Naive thymus-derived CD4-positive, alpha-beta T cell (primary cell): ENCODE results near the gene DHRS3. TPM values are rescaled to one million over a fixed set of nuclear protein-coding genes. Genes with fewer than 3 reads are reported as not detected.
"Not testable (repeated sequence)": the region's sequence is repeated elsewhere in the genome, so short reads cannot be mapped to it uniquely, and the experiment has no call there.

ENCODE experiments used
- ATAC-seq: fragments of 150-1000 bp; cut with Tn5 transposase; 2 replicates; pipeline ENCODE4 v1.10.0; 2021; ENCODE audit warnings: mild to moderate bottlenecking, moderate library complexity
- CTCF ChIA-PET: fragments of 350-600 bp; sonication (Branson Sonifier 250); formaldehyde crosslinking; loops from one replicate; lab custom pipeline; 2021; ENCODE audit warnings: antibody characterized with exemption; lab: Charles Lee
- POLR2A ChIA-PET: fragments of 350-600 bp; sonication (Branson Sonifier 250); formaldehyde crosslinking; loops from one replicate; lab custom pipeline; 2021; ENCODE audit warnings: antibody characterized with exemption, inconsistent platforms; lab: Charles Lee
- DNase-seq, 9 donors: peaks; one replicate each; pipeline versions ENCODE4 v3.0.0 to v3.0.0-alpha.2; 2020 to 2022; ENCODE audit warnings: mixed read lengths in 1 of 9
- H3K27ac ChIP-seq: one replicate; pipeline ENCODE4 v1.7.0; 2013; ENCODE audit warnings: mild to moderate bottlenecking, low read depth, low read length, moderate library complexity
- H3K27me3 ChIP-seq, 2 donors: one replicate each; pipeline ENCODE4 v1.7.0; 2013; ENCODE audit warnings: low read length in 2 of 2, mild to moderate bottlenecking in 2 of 2, moderate library complexity in 2 of 2; ENCODE audit not compliant: control insufficient read depth in 2 of 2, insufficient read depth in 2 of 2
- H3K36me3 ChIP-seq, 3 experiments: 1 replicate in 2 of 3; 2 replicates in 1 of 3; pipeline ENCODE4 v1.7.0; 2013; ENCODE audit warnings: low read length in 3 of 3, mild to moderate bottlenecking in 3 of 3, moderate library complexity in 1 of 3; ENCODE audit not compliant: insufficient read depth in 3 of 3, control insufficient read depth in 2 of 3
- H3K4me1 ChIP-seq, 2 donors: one replicate each; pipeline ENCODE4 v1.7.0; 2013; ENCODE audit warnings: low read length in 2 of 2, mild to moderate bottlenecking in 2 of 2, moderate library complexity in 1 of 2; ENCODE audit not compliant: control insufficient read depth in 2 of 2, insufficient read depth in 2 of 2
- H3K4me3 ChIP-seq: 2 replicates; pipeline ENCODE4 v1.7.0; 2013; ENCODE audit warnings: mild to moderate bottlenecking, low read length
- H3K9me3 ChIP-seq, 3 experiments: 1 replicate in 2 of 3; 2 replicates in 1 of 3; pipeline ENCODE4 v1.7.0; 2013; ENCODE audit warnings: low read length in 3 of 3; ENCODE audit not compliant: control insufficient read depth in 2 of 3
- H3K27ac Mint-ChIP-seq, 9 donors: one replicate each; pipeline ENCODE4 v1.8.0; 2020 to 2022; ENCODE audit warnings: mixed read lengths in 9 of 9, mild to moderate bottlenecking in 8 of 9, moderate library complexity in 5 of 9, inconsistent platforms in 2 of 9
- H3K27me3 Mint-ChIP-seq, 5 donors: one replicate each; pipeline ENCODE4 v1.8.0; 2021 to 2022; ENCODE audit warnings: mixed read lengths in 5 of 5, mild to moderate bottlenecking in 1 of 5
- H3K36me3 Mint-ChIP-seq, 5 donors: one replicate each; pipeline ENCODE4 v1.8.0; 2020 to 2022; ENCODE audit warnings: mixed read lengths in 5 of 5, mild to moderate bottlenecking in 3 of 5, inconsistent platforms in 1 of 5
- H3K4me1 Mint-ChIP-seq, 7 donors: one replicate each; pipeline ENCODE4 v1.8.0; 2020 to 2022; ENCODE audit warnings: mixed read lengths in 7 of 7, mild to moderate bottlenecking in 3 of 7, inconsistent platforms in 1 of 7
- H3K4me3 Mint-ChIP-seq, 10 donors: one replicate each; pipeline ENCODE4 v1.8.0; 2020 to 2022; ENCODE audit warnings: mild to moderate bottlenecking in 10 of 10, mixed read lengths in 10 of 10, moderate library complexity in 6 of 10, inconsistent platforms in 2 of 10
- H3K9me3 Mint-ChIP-seq, 11 donors: one replicate each; pipeline ENCODE4 v1.8.0; 2020 to 2022; ENCODE audit warnings: mixed read lengths in 11 of 11, mild to moderate bottlenecking in 4 of 11, inconsistent platforms in 1 of 11, moderate library complexity in 1 of 11
- intact Hi-C, 2 donors: fragments of 100-400 bp; cut with micrococcal nuclease; formaldehyde crosslinking; loops; one replicate each; pipeline ENCODE4 v1.15.1; 2023
- polyA plus RNA-seq, 2 donors: library from polyadenylated mRNA; unstranded; fragments of 300-500 nt; fragmentation: Illumina TruSeq; gene quantifications; one replicate each; pipeline ENCODE4 v1.2.3, GENCODE V29; 2021
- total RNA-seq, 6 experiments: library from RNA in 5 of 6; stranded (reverse) in 5 of 6; gene quantifications; 1 replicate in 5 of 6; 2 replicates in 1 of 6; pipeline ENCODE4 v1.2.3 and lab custom pipeline; 2021 to 2026

The DHRS3 gene
- total and polyA plus RNA-seq, 7 experiments from 2014 or later = 39.9 to 115 (median 68.9) TPM

DNA sequence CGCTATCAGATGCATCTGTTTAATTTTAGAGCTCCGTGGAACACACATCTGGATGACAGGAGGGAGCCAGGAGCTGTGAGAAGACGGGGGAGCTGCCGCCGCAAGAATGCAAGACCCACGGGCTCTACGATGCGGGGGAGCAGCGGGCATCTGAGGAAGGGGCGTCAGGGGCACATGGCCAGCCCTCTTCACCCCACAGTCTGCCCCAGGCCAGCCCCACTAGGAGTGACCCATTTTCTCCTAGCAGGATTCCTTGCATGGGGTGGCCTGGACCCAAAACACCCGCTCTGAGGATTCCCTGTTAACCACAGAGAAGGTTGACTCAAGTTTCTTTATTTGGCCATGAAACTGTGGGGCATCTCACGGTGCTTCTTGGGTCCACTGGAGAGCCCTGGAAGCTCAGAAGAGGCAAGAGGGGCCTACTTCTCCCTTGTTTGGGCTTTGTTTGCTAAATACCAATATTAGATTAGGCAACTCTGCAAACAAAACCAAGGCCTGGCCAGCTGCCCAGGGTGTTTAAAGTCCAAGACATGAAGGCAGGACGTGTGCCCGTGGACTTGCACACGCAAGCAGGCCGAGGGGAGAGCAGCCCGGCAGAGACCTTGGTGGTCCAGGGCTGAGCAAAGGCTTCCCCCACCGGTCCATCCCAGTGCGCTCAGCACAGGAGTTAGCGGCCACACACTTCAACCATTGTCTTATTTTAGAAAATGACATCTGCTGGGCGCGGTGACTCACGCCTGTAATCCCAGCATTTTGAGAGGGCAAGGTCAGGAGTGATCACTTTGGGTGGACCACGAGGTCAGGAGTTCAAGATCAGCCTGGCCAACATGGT, 89.8 kb downstream of the DHRS3 start:
- ATAC-seq = no peak
- Histone ChIP-seq H3K27ac (no peak overlapping the region), H3K4me1 (peaks cover 0 to 4% of the 10 kb centered on the region in 2 donors), H3K36me3 (no peaks in the 10 kb centered on the region), H3K4me3 (no peak overlapping the region), H3K9me3 (no peaks in the 10 kb centered on the region), H3K27me3 (no peaks in the 10 kb centered on the region)
- intact Hi-C loops = no loop called here
- Mint-ChIP-seq H3K4me1 (peaks cover 13 to 31% (median 20%) of the 10 kb centered on the region in 7 donors), H3K36me3 (peaks cover 0 to 26% (median 15%) of the 10 kb centered on the region in 5 donors), H3K27ac (peak overlapping the region in 1 of 9 donors; percentile 46), H3K4me3 (no peak overlapping the region), H3K27me3 (no peaks in the 10 kb centered on the region), H3K9me3 (peaks cover 0 to 3% (median 0%) of the 10 kb centered on the region in 11 donors)
- no peak for DNase-seq
- ChIA-PET CTCF (interaction anchor here (0.6 kb wide), 1 partner anchor 93 kb away, joined by 11 read pairs; no protein-coding TSS in a partner anchor), POLR2A (no interaction called here)

DNA sequence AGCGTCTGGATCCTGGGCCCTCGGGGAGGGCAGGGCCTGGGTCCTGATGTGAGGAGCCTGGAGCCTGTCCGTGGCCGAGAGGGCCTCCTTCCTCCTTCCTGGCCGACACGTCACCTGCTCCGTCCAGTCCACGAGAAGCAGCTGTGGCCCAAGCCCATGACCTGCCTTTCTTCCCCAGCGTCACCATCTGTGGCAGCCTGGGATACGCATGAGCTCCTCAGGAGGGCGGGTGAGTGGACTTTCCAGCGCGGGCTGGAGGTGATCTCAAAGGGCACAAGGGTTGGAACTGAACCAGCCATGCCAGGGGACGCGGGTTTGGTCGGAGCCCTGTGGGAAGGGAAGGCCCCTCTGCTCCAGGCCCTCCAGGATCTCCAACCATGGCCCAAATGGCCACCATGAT, 90.4 kb downstream of the DHRS3 start:
- intact Hi-C loops = no loop called here
- ChIA-PET POLR2A (no interaction called here), CTCF (no interaction called here)
- Histone ChIP-seq H3K27ac (no peak overlapping the region), H3K27me3 (no peaks in the 10 kb centered on the region), H3K4me3 (no peak overlapping the region), H3K9me3 (no peaks in the 10 kb centered on the region), H3K36me3 (no peaks in the 10 kb centered on the region), H3K4me1 (peaks cover 0 to 4% of the 10 kb centered on the region in 2 donors)
- no peak for ATAC-seq
- H3K27me3 Mint-ChIP-seq = no peaks in the 10 kb centered on the region
- H3K9me3 Mint-ChIP-seq = peaks cover 0 to 3% (median 0%) of the 10 kb centered on the region in 11 donors
- H3K4me1 Mint-ChIP-seq = peaks cover 13 to 31% (median 20%) of the 10 kb centered on the region in 7 donors
- H3K4me3 Mint-ChIP-seq = no peak overlapping the region
- H3K27ac Mint-ChIP-seq = peak overlapping the region in 1 of 9 donors; percentile 46
- peaks cover 0 to 21% (median 11%) of the 10 kb centered on the region in 5 donors for H3K36me3 Mint-ChIP-seq
- no peak for DNase-seq

DNA sequence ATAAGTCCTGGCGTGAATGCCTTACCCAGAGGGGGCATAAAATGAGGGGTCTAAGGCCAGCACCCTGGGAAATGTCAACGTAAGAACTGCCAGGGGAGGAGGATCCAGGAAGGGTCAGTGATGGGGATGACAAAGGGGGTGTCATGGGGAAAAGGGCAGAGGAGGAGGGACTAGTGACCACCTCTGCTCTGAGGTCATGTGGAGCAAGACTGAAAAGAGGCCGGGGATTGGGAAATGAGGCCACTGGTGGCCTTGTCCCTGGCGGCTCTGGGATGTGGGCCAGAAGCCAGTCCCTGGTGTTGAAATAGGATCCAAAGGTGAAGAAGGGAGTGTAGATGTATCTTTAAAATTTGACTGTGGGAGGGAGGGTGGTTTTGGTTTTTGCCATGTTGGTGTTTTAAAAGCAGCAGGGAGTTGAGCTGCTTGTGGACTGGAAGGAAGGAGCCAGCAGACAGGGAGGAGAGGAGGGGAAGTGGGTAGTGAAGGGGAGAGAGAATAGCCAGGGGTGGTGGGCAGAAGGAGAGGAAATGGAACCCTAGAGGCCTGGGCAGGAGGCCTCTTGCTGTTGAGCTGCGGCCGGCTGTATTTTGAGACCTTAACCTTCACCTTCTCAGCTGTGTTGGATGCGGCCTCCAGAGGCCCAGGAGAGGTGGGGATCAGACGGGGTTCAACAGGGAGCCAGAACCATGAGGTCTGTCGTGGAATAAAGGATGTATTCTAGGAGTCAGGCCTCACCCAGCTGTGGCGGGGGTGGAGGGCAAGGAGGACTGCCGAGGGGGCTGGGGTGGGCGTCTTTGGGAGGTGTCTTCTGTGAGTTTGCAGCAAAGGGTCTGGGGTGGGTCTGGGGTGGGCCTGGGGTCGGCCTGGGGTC, 92.5 kb downstream of the DHRS3 start:
- intact Hi-C loops = no loop called here
- peak overlapping the region in 8 of 9 donors; percentile 6 to 76 (median 50) for H3K27ac Mint-ChIP-seq

DNA sequence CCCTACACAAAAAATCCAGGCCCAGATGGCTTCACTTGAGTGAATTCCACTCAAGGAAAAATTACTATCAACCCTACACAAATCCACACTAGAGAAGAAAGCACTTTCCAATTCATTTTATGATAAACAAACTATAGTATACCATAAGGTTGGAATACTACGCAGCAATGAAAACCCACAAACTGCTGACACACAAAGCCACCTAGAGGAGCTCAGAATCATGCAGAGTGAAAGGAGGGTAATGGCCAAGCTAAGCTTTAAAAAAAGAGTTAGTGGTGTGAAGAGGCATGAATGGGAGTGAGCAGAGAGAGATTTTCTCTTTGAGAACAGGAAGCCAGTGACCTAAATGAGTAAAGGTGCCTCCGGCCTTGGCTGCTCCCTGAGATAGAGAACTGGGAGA, 93.7 kb downstream of the DHRS3 start:
- intact Hi-C loops = no loop called here
- peaks cover 0 to 2% of the 10 kb centered on the region in 2 donors for H3K4me1 ChIP-seq
- no peak overlapping the region for H3K27ac ChIP-seq
- Mint-ChIP-seq H3K4me3 (no peak overlapping the region), H3K4me1 (peaks cover 7 to 24% (median 9%) of the 10 kb centered on the region in 7 donors), H3K27me3 (no peaks in the 10 kb centered on the region), H3K36me3 (peaks cover 0 to 13% (median 9%) of the 10 kb centered on the region in 5 donors), H3K27ac (peak overlapping the region in 8 of 9 donors; percentile 0 to 38 (median 8)), H3K9me3 (peaks cover 0 to 3% (median 0%) of the 10 kb centered on the region in 11 donors)
- ATAC-seq = no peak
- no peaks in the 10 kb centered on the region for H3K27me3 ChIP-seq
- CTCF ChIA-PET = interaction anchor here (0.6 kb wide), 2 partner anchors 14 to 31 kb away, joined by 3 to 4 read pairs; no protein-coding TSS in a partner anchor
- POLR2A ChIA-PET = no interaction called here
- H3K36me3 ChIP-seq = no peaks in the 10 kb centered on the region
- DNase-seq = no peak
- H3K9me3 ChIP-seq = no peaks in the 10 kb centered on the region
- H3K4me3 ChIP-seq = no peak overlapping the region

More for the DNA sequence above, 92.5 kb downstream of the DHRS3 start:
- H3K4me3 ChIP-seq = no peak overlapping the region
- Mint-ChIP-seq H3K4me3 (no peak overlapping the region), H3K9me3 (peaks cover 0 to 3% (median 0%) of the 10 kb centered on the region in 11 donors), H3K36me3 (peaks cover 0 to 15% (median 8%) of the 10 kb centered on the region in 5 donors), H3K4me1 (peaks cover 12 to 22% (median 15%) of the 10 kb centered on the region in 7 donors), H3K27me3 (no peaks in the 10 kb centered on the region)
- ChIA-PET CTCF (interaction anchor here (0.6 kb wide), 1 partner anchor 66 kb away, joined by 3 read pairs; no protein-coding TSS in a partner anchor), POLR2A (interaction anchor here (1.6 kb wide), 1 partner anchor 87 kb away, joined by 4 read pairs; no protein-coding TSS in a partner anchor)
- no peak overlapping the region for H3K27ac ChIP-seq
- no peaks in the 10 kb centered on the region for H3K9me3 ChIP-seq
- H3K4me1 ChIP-seq = peaks cover 0 to 4% of the 10 kb centered on the region in 2 donors
- H3K36me3 ChIP-seq = no peaks in the 10 kb centered on the region
- no peak for ATAC-seq
- H3K27me3 ChIP-seq = no peaks in the 10 kb centered on the region
- no peak for DNase-seq

DNA sequence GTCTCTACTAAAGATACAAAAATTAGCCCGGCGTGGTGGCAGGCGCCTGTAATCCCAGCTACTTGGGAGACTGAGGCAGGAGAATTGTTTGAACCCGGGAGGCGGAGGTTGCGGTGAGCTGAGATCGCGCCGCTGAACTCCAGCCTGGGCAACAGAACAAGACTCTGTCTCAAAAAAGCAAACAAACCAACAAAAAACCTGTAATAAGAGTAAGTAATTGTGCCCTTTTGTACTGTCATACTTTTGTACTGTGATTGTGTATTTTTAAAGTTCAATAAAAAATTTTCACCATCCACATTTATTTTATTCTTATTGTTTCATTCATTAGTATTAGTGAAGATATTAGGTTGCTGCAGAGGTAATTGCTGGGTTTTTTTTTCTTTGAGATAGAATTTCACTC, 95.2 kb downstream of the DHRS3 start:
- H3K9me3 ChIP-seq, H3K27me3 Mint-ChIP-seq, H3K27me3 ChIP-seq, intact Hi-C loops, POLR2A ChIA-PET, H3K9me3 Mint-ChIP-seq, H3K4me3 ChIP-seq, CTCF ChIA-PET, H3K4me1 ChIP-seq, H3K27ac ChIP-seq, H3K4me3 Mint-ChIP-seq, DNase-seq, ATAC-seq, H3K36me3 ChIP-seq: not testable (repeated sequence)
- Mint-ChIP-seq H3K36me3 (peaks cover 0 to 18% (median 9%) of the 10 kb centered on the region in 5 donors), H3K4me1 (peaks cover 8 to 20% (median 12%) of the 10 kb centered on the region in 7 donors), H3K27ac (peak overlapping the region in 1 of 9 donors; percentile 40)

DNA sequence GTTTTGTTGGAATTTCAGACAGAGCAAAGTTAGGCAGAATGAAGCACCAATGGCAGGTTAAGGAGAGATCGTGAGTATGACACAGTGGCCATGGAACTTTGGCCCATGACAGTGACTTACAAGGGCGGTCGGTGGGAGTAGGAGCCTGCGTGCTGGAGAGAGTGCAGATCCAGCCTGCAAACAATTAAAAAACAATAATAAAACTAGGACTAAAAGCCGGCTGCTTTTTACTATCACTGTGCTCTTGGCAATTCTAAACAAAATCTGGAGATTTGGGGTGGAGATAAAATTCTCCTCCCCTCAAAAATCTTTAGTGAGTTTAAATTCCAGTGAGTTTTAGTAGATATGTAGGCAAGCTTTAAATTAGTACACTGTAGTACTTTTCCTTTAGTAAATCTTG, 96.9 kb downstream of the DHRS3 start:
- ChIA-PET POLR2A (interaction anchor here (1.0 to 2.7 kb wide), 2 partner anchors 11 to 68 kb away, joined by 3 to 14 read pairs; no protein-coding TSS in a partner anchor), CTCF (interaction anchor here (0.6 kb wide), 1 partner anchor 51 kb away, joined by 3 read pairs; no protein-coding TSS in a partner anchor)
- Histone ChIP-seq H3K36me3 (peaks cover 0 to 5% (median 0%) of the 10 kb centered on the region in 3 experiments), H3K27me3 (no peaks in the 10 kb centered on the region), H3K27ac (no peak overlapping the region), H3K9me3 (no peaks in the 10 kb centered on the region), H3K4me1 (no peaks in the 10 kb centered on the region), H3K4me3 (no peak overlapping the region)
- intact Hi-C loops = no loop called here
- ATAC-seq (no peak), DNase-seq (no peak)
- H3K27ac Mint-ChIP-seq = peak overlapping the region in 5 of 9 donors; percentile 7 to 84 (median 37)
- peaks cover 14 to 28% (median 20%) of the 10 kb centered on the region in 7 donors for H3K4me1 Mint-ChIP-seq
- peaks cover 0 to 3% (median 0%) of the 10 kb centered on the region in 11 donors for H3K9me3 Mint-ChIP-seq
- no peaks in the 10 kb centered on the region for H3K27me3 Mint-ChIP-seq
- no peak overlapping the region for H3K4me3 Mint-ChIP-seq
- H3K36me3 Mint-ChIP-seq = peaks cover 4 to 20% (median 16%) of the 10 kb centered on the region in 5 donors
